Astrocyte (in vitro differentiated cells and primary cell): Measurements from ENCODE around the gene SELENOT. TPM values are rescaled to one million over a fixed set of nuclear protein-coding genes. Genes with fewer than 3 reads are reported as not detected.

Experiments
- DNase-seq: peaks from one replicate; pipeline ENCODE4 v3.0.0-alpha.2; 2010; ENCODE audit warnings: low read depth
- FAIRE-seq: peaks from 2 replicates; lab custom pipeline; 2011; peaks lifted over from hg19 to GRCh38; lab: Jason Lieb, UNC
- H2AFZ ChIP-seq: 2 replicates; pipeline ENCODE4 v1.6.0; 2012; ENCODE audit warnings: low read depth, low read length, inconsistent platforms
- H3K27ac ChIP-seq: 2 replicates; pipeline ENCODE4 v1.5.1; 2011; ENCODE audit warnings: low read depth, low read length, inconsistent platforms
- H3K27me3 ChIP-seq: 2 replicates; pipeline ENCODE4 v1.6.0; 2011; ENCODE audit warnings: low read length, inconsistent platforms; ENCODE audit not compliant: insufficient read depth
- H3K36me3 ChIP-seq: 2 replicates; pipeline ENCODE4 v1.5.1; 2011; ENCODE audit warnings: low read length, inconsistent platforms; ENCODE audit not compliant: insufficient read depth
- H3K4me1 ChIP-seq: 2 replicates; pipeline ENCODE4 v1.5.1; 2011; ENCODE audit warnings: low read length, inconsistent platforms; ENCODE audit not compliant: insufficient read depth
- H3K4me2 ChIP-seq: 2 replicates; pipeline ENCODE4 v1.6.0; 2012; ENCODE audit warnings: low read length, inconsistent platforms
- H3K4me3 ChIP-seq: 2 replicates; pipeline ENCODE4 v1.5.1; 2011; ENCODE audit warnings: low read depth, mild to moderate bottlenecking, low read length, inconsistent platforms; ENCODE audit not compliant: insufficient read depth
- H3K79me2 ChIP-seq: 2 replicates; pipeline ENCODE4 v1.6.0; 2012; ENCODE audit warnings: mild to moderate bottlenecking, low read length, inconsistent platforms; ENCODE audit not compliant: insufficient read depth
- H3K9ac ChIP-seq: 2 replicates; pipeline ENCODE4 v1.6.0; 2012; ENCODE audit warnings: mild to moderate bottlenecking, low read length, inconsistent platforms
- H3K9me3 ChIP-seq: 2 replicates; pipeline ENCODE4 v1.5.1; 2012; ENCODE audit warnings: low read depth, mild to moderate bottlenecking, low read length, inconsistent platforms; ENCODE audit not compliant: insufficient read depth
- H4K20me1 ChIP-seq: 2 replicates; pipeline ENCODE4 v1.6.0; 2012; ENCODE audit warnings: low read length, inconsistent platforms; ENCODE audit not compliant: insufficient read depth
- H3K27ac Mint-ChIP-seq: one replicate; pipeline ENCODE4 v1.8.0; 2021; ENCODE audit warnings: mild to moderate bottlenecking, mixed read lengths; ENCODE audit not compliant: unreplicated experiment
- H3K27me3 Mint-ChIP-seq: one replicate; pipeline ENCODE4 v1.8.0; 2021; ENCODE audit warnings: low read depth, mixed read lengths; ENCODE audit not compliant: unreplicated experiment
- H3K36me3 Mint-ChIP-seq: one replicate; pipeline ENCODE4 v1.8.0; 2021; ENCODE audit warnings: low read depth, mixed read lengths; ENCODE audit not compliant: unreplicated experiment
- H3K4me1 Mint-ChIP-seq: one replicate; pipeline ENCODE4 v1.8.0; 2021; ENCODE audit warnings: low read depth, mixed read lengths; ENCODE audit not compliant: unreplicated experiment
- H3K4me3 Mint-ChIP-seq: one replicate; pipeline ENCODE4 v1.8.0; 2021; ENCODE audit warnings: mild to moderate bottlenecking, moderate library complexity, mixed read lengths; ENCODE audit not compliant: unreplicated experiment
- H3K9me3 Mint-ChIP-seq: one replicate; pipeline ENCODE4 v1.8.0; 2021; ENCODE audit warnings: mild to moderate bottlenecking, mixed read lengths; ENCODE audit not compliant: unreplicated experiment
- CTCF ChIP-seq: IDR thresholded peaks from 2 replicates; pipeline ENCODE4 v1.5.1; 2011; ENCODE audit warnings: low read depth, mild to moderate bottlenecking, inconsistent platforms, low read length, moderate library complexity; ENCODE audit not compliant: insufficient read depth
- EZH2 ChIP-seq: IDR thresholded peaks from 2 replicates; pipeline ENCODE4 v1.6.1; 2012; ENCODE audit warnings: mild to moderate bottlenecking, low read length, inconsistent platforms; ENCODE audit not compliant: insufficient read depth
- total RNA-seq: library from RNA; stranded (reverse); gene quantifications from 2 replicates; pipeline ENCODE4 v1.2.1, GENCODE V29; 2021

The SELENOT gene
- total RNA-seq, 1 donor from 2014 or later = 132 TPM

- no peak for DNase-seq
- H3K9me3 ChIP-seq = no peaks in the 10 kb centered on the region
- H3K4me1 ChIP-seq = peaks cover 4% of the 10 kb centered on the region
- Mint-ChIP-seq H3K4me1 (peaks cover 9% of the 10 kb centered on the region), H3K27ac (no peak overlapping the region), H3K4me3 (no peak overlapping the region), H3K36me3 (peaks cover 5% of the 10 kb centered on the region), H3K9me3 (no peaks in the 10 kb centered on the region), H3K27me3 (no peaks in the 10 kb centered on the region)
- H3K9ac ChIP-seq = no peak overlapping the region
- H3K4me2 ChIP-seq = no peak overlapping the region
- no peaks in the 10 kb centered on the region for H3K27me3 ChIP-seq
- no peak overlapping the region for H3K27ac ChIP-seq
- H4K20me1 ChIP-seq = no peaks in the 10 kb centered on the region
- no peaks in the 10 kb centered on the region for H3K79me2 ChIP-seq
- H2AFZ ChIP-seq = no peak overlapping the region
- no peak for FAIRE-seq
- no peak overlapping the region for H3K4me3 ChIP-seq
- TF ChIP-seq EZH2 (no peak), CTCF (no peak)
- peaks cover 13% of the 10 kb centered on the region for H3K36me3 ChIP-seq
These were observed 28.5 kb downstream of the SELENOT start for GRCh38 chr3:150631515-150632221.

DNA sequence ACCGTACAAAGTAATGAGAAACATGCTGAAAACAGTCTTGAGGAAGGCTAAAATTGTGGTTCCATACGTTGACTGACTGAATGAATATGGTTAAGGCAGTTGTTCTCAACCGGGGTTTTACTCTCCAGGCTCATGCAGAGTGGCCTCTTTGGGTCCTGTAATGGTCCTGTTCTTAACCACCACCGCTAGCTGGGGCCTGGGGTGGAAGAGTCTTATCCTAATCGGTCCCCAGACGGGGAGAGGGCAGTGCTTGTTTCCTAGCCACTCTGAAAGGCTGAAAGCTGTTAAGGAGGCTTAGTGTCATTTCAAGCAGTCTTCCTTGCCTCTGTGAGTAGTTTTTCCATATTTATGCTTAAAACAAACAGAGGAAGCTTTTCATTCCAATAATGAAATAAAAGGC lies 32.0 kb downstream of the SELENOT start:
- no peak overlapping the region for H3K4me3 ChIP-seq
- H3K9ac ChIP-seq = no peak overlapping the region
- Mint-ChIP-seq H3K27me3 (no peaks in the 10 kb centered on the region), H3K36me3 (peaks cover 3% of the 10 kb centered on the region), H3K27ac (peak overlapping the region; percentile 64), H3K4me3 (no peak overlapping the region), H3K9me3 (no peaks in the 10 kb centered on the region), H3K4me1 (peaks cover 9% of the 10 kb centered on the region)
- H2AFZ ChIP-seq = no peak overlapping the region
- no peaks in the 10 kb centered on the region for H3K27me3 ChIP-seq
- no peaks in the 10 kb centered on the region for H3K79me2 ChIP-seq
- no peaks in the 10 kb centered on the region for H3K36me3 ChIP-seq
- no peaks in the 10 kb centered on the region for H4K20me1 ChIP-seq
- H3K27ac ChIP-seq = no peak overlapping the region
- H3K4me1 ChIP-seq = peaks cover 4% of the 10 kb centered on the region
- TF ChIP-seq CTCF (no peak), EZH2 (no peak)
- H3K4me2 ChIP-seq = no peak overlapping the region
- H3K9me3 ChIP-seq = no peaks in the 10 kb centered on the region
- DNase-seq (no peak), FAIRE-seq (no peak)

DNA sequence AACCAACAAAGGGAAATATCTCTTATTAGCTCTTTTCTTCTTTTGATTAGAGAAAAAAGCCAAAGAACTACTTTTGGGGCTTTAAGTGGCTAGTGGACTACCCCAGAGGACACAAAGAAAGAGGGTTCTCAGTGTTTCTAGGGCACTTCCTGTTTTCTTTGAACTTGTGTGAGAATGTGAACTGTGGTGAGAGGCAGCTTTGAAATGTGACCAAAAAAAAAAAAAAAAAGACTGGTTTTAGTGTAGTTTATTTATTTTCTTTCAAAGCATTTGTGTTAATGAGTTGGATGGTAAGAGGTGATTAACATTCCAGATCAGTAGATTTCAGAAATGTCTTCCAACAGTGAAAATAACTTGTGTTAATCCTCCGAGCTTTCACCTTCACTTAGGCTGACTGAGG lies 32.4 kb downstream of the SELENOT start:
- no peak for DNase-seq
- Histone ChIP-seq H3K79me2 (no peaks in the 10 kb centered on the region), H3K9me3 (no peaks in the 10 kb centered on the region), H2AFZ (no peak overlapping the region), H3K4me1 (peaks cover 4% of the 10 kb centered on the region), H4K20me1 (no peaks in the 10 kb centered on the region), H3K4me2 (no peak overlapping the region), H3K4me3 (no peak overlapping the region), H3K9ac (no peak overlapping the region), H3K27ac (no peak overlapping the region), H3K36me3 (no peaks in the 10 kb centered on the region), H3K27me3 (no peaks in the 10 kb centered on the region)
- TF ChIP-seq CTCF (no peak), EZH2 (no peak)
- FAIRE-seq = no peak
- Mint-ChIP-seq H3K4me1 (peaks cover 9% of the 10 kb centered on the region), H3K9me3 (no peaks in the 10 kb centered on the region), H3K27ac (peak overlapping the region; percentile 64), H3K27me3 (no peaks in the 10 kb centered on the region), H3K36me3 (peaks cover 3% of the 10 kb centered on the region), H3K4me3 (no peak overlapping the region)
